ENCODE results near the gene APOL1. TPM values are rescaled to one million over a fixed set of nuclear protein-coding genes. Genes with fewer than 3 reads are reported as not detected.
A peak's percentile ranks its signal among the peaks of the same experiment; 100 is the strongest.
"Not testable (repeated sequence)": the region's sequence is repeated elsewhere in the genome, so short reads cannot be mapped to it uniquely, and the experiment has no call there.

The APOL1 gene
- total RNA-seq, 1 experiment from 2014 or later: 4.6 TPM

DNA sequence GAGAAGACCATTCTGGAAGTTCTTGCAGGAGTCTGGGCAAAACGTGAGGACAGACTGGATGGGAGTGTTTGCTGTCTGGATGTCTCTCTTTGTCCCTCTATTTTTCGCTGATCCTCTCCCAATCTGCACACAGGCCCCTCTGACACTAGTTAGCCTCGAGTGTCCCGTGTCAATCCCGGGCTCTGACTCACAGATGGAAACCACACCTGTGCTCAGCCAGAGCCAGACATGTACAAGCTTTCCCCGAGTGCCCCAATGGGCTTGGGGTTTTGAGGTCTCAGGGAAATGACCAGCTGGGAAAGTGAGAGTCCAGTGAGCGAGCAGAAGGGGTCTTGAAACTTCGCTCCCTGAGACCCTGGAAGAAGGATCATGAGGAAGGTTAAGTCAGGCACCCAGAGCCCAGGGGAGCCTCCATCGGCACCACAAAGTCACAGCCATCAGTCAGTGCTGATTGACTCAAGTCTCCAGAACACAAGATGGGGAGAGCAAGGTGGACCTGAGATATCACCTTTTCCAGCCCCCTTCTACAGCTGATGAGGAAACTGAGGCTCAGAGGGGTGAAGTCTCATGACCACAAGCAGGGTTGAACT lies 27.5 kb upstream of the APOL1 start:
- DNase-seq (ENCODE audit: low read depth): no peak

DNA sequence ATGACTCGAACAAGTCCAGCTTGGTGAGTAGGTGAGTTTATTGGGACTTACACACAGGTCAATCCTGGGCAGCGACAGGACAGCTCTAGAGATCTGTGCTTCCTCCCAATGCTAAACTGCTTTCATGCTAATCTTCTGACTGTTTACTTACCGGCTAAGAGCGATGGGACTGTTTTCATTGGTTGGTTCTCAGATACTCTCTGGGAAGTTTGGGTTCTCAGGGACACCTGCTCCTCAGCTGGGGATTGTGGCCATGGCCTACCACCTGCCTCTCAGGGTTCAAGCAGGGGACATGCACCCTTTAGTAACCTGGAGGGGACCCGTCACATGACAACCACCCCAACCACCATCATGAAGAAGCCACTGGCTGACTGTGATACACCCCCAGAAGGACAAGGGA lies 26.7 kb upstream of the APOL1 start:
- no peak for DNase-seq (ENCODE audit: low read depth)

DNA sequence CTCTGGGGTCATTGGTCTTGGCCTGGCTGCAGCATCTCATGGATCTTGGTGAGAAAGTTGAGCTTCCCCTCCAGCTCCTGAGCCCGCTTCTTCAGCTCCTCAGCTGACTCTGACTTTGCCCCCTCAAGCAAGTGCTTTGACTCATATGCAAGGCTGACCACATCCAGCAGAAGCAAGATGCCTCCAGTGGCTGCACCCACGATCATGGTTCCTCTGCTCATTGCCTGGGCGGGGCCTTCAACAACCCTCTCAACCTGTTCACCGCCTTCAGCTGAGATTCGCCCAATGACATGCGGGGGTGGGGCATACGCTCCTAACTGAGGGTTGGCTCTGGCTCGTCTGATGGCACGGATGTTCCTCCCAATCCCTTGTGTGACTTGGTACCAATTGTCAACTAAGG lies 25.5 kb upstream of the APOL1 start:
- no peak for DNase-seq (ENCODE audit: low read depth)

DNA sequence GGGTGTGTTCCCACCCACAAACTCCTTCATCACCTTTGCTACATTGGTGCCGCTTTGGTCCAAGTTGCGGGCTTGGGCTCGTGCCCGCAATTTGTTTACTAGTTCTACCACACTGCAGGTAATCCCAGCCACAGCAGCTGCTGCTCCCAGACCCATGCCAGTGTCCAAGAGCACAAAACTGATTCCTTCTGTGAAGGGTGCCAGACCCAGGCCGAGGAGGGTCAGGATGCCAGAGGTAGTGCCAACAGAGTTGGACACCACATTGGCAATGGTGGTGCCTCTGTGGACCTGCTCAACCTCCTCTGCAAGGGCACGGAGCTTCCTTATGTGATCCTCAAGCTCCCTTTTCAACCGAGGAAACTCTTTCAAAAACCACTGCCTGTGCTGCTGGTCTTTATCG lies 25.1 kb upstream of the APOL1 start:
- DNase-seq (ENCODE audit: low read depth): no peak

DNA sequence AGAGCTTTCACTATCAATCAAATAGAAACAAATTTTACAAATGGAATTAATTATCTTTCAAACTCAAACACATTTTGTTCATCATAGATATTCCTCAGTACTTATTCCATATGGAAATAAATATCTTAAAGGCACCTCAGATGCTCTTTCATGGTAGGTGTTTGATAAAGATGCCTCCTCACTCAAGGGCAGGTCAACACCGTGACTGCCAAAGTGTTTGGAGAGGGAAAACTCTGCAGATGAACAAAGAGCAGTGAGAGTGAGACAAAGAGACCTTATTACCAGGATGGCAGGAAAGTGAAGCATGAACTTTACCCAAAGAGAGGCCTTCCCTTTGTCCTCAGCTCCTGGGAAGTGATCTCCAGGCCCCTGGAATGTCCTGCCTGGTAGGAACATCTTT lies 24.6 kb upstream of the APOL1 start:
- DNase-seq (ENCODE audit: low read depth): not testable (repeated sequence)

DNA sequence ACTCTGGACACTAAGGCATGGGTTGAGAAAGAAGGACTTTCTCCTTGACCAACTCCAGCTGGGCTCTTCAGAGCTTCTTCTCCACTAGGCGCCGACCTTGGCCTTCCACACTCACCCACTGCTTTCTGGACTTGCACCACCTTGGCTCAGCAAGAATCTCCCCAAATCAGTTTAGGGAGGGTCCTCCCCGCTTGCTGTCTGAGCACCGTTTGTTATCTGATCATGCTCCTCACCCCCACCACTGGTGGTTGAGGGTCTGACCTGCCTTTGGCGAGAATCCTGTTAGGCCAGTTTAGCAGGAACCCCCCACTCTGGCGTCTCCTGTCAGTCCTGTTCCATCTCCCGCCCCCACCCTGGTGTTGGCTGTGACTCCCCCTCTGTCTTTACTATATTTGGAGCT lies 24.0 kb upstream of the APOL1 start:
- DNase-seq (ENCODE audit: low read depth): no peak

DNA sequence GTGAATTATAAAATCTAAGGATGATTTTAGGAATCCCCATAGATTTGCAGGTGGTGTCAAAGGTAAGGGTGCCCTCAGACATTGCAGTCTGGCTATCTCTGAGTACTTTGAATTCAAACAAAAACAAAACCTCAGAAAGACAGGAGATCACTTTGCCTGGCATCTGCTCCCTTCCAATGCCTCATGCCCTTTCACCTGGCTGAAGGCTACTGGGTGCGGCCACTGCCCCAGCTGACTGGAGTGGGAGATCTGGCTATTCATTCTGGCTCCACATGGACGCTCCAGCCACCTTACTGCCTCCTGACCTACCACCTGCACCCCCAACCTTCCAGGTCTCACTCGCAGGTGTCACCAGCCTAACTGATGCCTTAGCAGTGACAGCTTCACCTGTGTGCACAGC lies 23.3 kb upstream of the APOL1 start:
- DNase-seq (ENCODE audit: low read depth): not testable (repeated sequence)

DNA sequence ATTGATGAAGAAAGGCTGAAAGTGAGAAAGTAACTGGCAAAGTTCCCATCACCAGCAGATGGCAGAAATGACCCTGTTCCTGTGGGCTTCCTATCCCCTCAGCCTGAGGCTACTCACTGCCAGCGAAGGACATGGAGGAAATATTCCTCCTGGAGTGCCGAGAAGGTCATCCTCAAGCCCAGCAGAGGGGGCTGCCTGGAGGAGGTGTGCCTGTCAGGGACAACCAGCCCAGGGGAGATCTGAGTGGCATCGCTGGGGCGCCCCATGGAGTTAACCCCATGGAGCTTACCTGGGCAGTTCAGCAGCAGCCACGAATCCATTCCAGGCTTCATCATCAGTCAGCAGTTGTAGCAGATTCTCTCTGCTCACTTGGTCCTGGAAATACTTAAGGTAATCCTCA lies 21.9 kb upstream of the APOL1 start:
- DNase-seq (ENCODE audit: low read depth): not testable (repeated sequence)

DNA sequence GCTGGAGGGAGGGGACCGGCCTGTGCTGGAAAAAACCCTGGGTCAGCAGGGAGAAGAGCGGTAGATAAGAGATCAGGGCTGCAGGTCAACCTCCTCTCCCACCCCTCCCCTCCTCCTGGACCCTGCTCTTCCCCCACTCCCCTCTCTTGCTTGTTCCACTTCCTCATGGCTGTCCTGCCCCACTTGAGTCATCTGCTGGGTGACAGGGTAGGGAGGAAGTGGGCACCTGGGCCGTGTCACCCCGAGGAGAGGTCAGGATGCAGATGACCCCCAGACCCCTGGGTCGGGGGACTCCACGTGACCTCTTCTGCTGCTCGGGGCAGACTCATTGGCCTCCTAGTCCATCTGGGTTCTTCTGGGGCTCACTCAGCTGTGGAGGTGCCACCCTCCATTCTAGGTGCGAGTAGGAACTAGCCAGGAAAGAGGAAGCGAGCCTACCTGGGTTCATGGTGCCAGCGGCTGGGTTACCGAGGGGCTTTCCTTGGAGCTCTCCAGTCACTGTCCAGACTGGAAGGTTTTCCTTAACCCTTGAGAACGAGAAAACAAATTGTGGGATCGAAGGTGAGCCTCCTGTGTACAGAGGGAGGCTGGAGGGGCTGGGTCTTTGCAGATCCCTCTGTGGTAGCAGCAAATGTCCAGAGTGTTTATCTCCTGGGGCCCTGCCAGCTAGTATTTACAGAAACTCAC lies 20.1 kb upstream of the APOL1 start:
- DNase-seq (ENCODE audit: low read depth): no peak

DNA sequence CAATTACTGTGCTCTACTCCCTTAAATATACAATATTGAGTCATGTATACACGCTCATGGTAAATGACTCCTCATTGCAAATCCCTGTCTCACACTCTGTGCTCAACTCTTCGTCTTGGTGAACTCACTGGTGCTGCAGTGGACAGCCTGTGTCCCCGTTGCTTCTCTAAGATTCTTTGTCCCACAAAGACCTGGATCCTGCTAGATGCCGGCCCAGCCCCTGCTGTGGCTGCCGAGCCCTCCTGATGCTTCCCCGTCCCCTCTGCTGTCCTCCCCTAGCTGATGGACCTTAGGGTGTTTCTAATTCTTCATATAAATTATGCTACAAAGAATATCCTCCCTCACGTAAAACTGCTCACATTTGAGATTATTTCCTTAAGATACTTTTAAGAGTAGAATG lies 19.1 kb upstream of the APOL1 start:
- DNase-seq (ENCODE audit: low read depth): no peak

DNA sequence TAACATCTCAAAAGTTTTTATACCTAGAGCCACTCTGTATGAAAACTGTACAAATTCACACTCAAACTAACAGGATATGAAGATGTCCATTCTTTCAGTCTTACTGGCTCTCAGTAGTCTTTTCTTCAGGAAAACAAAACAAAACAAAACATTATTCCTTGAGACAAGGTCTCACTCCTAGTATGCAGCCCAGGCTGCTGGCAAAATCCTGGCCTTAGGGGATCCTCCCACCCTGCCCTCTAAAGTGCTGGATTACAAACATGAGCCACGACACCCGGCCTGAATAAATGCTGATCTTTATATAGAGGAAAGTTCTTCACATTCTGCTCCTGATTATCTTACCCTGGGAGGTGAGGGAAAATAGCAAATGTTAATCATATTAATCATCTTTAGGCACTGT lies 18.7 kb upstream of the APOL1 start:
- no peak for DNase-seq (ENCODE audit: low read depth)

DNA sequence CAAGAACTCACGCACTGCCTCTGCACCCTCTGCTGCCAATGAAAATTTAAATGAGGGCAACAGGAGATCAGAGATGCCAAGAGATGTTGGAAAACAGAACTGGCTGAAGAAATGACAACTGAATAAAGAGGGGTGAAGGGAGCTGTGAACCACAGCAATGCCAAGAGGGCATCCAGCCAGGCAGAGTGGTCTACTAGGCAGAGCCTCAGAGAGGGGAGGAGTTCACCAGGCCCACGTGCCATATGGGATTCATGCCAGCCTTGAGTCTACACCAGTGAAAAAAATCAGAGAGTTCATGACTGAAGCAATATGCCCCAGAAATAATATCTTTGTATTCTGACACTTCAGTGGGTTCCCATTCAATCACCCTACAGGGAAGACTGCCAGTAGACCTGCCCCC lies 18.0 kb upstream of the APOL1 start:
- DNase-seq (ENCODE audit: low read depth): no peak

DNA sequence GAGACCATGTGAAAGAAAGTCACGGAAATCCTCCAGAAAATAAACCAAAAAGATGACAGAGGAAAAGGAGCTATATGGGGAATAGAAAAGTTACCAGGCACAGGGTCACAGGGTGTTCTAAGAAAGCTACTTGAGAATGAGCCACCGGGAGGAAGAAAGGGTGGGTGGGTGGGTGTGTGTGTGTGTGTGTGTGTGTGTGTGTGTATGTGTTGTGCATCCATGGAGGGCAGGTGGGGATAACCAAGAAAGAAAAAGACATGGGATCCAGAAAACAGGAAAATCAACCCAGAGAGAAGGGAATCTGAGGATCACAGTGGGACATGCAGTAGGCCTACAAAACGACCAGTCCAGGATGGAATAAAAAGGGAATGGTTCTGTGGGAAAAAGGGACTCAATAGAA lies 17.3 kb upstream of the APOL1 start:
- no peak for DNase-seq (ENCODE audit: low read depth)

DNA sequence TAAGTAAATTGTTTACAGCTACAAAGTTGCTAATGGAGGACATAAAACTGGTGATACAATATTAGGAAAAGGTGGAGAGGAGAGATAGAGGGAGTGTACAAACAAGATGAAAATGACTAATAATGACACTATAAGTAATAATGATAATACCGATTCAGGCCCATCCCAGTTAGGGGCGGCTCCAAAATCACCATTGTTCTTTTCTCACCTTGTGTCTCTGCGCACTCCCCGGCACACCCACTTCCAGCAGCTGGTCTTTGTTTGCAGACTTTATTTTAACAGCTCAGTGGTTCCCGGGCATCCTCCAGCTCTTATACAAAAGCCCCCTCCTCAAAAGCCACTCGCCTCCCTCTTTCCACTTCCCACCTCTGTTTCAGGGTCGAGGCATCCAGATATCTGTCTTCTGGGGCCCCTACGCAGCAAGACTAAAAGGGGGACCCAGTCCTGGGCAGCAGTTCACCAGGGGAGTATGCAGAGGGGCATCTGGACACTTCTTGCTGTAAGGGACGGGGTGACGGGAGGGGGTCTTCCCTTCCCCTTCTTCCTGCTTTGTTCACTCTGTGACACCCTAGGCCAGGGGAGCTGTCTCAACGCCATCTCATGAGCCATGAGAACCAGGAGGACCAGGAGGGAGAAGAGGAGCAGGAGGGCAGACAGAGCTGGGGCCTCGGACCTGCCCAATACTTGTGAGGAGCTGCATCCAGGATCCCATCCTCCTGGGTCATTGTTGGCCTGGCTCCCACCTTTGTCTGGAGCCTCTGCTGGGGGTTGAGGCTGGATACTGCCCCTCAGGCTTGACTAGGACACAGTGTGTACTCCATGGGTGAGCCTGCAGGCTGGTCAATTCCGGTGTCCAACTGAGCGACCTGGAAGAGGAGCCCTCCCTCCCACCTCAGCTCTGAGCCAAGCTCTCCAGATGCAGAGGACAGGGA lies 16.3 kb upstream of the APOL1 start:
- no peak for DNase-seq (ENCODE audit: low read depth)

DNA sequence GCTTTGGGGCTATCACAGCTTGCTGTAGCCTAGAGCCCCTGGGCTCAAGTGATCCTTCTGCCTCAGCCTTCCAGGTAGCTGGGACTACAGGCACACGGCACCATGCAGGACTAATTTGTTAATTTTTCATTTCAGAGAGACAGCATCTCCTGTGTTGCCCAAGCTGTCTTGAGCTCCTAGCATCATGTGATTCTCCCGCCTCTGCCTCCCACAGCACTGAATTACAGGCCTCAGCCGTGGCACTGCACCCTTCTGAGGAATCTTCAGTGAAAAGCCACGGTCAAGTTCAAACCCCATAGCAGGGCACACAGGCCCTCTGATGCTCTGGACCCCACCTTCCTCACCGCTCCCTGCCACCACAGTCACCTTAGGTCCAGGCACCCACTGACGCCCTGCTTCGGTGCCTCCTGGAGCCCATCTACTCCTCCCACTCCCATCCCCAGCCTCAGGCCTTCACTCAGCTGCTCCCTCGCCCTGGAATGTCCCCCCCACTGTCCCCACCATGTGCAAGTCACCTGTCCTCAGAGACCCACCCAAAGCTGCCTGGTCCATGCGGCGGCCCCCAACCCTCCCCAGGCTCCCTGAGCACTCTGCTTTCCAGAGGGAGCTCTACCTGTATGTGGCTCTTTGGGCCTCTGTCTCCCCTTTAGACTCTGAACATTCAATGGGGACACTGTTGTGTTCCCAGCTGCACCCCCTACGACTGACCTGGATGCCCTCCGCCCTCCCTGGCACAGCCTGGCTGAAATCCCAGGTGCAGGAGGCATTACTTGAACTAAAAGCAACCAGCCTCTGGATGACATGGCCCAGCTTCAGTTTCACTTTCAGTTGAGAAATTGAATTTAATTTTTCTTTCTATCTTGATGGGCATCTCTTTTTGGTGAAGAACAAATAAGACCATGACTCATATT lies 15.2 kb upstream of the APOL1 start:
- no peak for DNase-seq (ENCODE audit: low read depth)

DNA sequence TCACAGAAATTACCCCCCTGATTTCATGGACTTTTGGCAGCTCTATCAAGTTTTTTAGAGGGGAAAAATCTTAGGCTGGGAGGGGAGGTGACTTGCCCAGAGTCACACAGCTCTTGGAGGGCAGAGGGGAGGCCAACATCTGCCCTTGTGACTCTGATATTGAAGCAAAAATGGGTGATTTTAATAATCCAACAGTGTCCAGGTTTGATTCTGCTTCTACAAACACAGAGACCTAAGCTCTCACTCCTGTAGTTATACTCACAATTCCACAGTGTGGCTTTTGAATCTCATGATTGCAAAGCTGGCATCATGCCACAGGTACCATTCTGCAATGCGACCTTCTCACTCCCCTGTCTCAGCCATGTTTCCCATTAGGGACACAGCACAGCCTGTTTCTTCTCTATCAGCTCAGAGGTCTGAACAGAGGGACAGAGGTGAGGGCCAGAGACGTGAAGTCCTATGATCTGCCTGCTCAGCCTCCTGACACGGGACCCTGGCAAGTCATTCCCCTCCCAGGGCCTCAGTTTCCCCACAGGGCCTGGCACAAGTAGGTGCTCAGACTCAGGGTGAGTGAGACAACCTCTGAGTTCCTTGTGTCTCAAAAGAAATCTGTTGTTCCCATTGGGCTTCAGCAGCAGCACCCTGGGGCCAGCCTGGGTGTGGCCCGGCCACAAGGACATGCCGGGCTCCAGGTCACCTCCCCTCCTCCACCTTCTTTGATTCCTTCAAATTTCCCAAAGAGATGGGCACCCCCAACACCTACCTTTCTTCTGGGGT lies 14.4 kb upstream of the APOL1 start:
- DNase-seq (ENCODE audit: low read depth): no peak

DNA sequence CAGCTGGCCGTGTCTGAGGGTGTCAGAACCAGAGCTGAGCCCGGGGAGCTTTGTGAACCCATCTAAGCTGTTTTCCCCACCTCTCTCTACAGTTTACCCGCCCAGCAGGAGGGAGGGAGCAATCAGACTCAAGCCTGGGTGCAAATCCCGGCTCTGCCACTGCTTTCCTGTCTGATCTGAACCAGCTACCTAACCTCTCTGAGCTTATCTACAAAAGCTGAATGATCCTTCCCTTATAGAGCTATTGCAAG lies 13.9 kb upstream of the APOL1 start:
- no peak for DNase-seq (ENCODE audit: low read depth)

DNA sequence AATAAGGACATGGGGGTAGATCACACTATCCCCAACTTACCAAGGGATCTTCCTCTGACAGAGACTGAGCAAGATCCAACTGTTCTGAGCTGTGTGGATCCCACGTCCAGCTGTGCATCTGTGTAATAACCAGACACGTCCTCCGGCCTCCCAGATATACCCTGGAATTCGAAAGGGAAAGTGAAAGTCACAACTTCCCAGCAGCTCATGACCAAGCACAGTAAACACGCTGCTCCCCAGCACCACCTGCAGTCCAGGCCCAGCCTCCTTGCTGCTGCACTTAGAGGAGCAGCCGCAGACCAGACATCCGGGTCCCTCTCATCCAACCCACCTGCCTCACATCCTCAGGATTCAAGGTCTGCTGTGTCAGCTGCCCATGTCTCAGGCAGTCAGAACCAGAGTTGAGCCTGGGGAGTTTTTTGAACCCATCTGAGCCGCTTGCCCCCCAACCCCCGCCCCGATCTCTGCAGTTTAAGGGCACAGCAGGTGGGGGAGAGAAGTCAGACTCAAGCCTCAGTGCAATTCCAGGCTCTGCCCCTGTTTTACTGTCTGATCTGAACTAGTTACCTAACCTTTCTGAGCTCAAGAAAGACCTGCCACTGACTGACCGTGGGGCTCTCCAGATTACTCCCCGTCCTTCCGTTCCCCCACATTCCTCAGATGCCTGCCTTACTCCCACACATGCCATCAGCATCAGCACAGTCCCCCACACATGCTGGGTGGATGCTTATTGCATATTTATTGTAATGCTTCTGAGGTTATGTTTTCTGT lies 13.3 kb upstream of the APOL1 start, which contains the start of gene APOL2:
Gene APOL2 (minus strand): TSS at position 127 of the 771 bp plus-strand sequence. CDS start 6,365 bp downstream, outside the sequence.
- peak; percentile 95 for DNase-seq (ENCODE audit: low read depth)

DNA sequence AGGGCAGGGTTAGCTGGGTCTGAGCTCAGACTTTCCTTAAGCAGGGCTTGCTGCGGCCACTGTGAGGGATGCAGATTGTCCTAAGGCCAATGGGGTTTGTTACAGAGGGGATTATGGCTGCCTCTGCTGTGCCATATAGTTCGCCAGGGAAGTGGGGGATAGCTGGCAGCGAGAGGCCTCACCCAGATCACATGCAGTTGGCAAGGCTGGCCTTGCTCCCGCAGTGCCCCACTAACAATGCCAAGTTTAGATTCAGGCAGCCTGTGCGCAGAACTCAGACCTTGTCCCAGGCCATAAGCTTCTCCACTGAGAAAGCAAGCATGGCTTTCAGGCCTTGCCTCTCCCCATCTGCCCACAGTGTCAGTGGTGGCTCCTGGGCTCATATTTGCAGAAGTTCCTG lies 8.9 kb upstream of the APOL1 start:
- no peak for DNase-seq (ENCODE audit: low read depth)
